ENCODE results near the gene PXK. TPM values are rescaled to one million over a fixed set of nuclear protein-coding genes. Genes with fewer than 3 reads are reported as not detected.

The PXK gene
- total RNA-seq, 2 experiments from 2014 or later: 31.5 to 33.4 TPM

- peaks cover 6% of the 10 kb centered on the region for H3K4me1 Mint-ChIP-seq (ENCODE audit: low read depth)
- DNase-seq: no peak
- ChIA-PET POLR2A (no interaction called here), CTCF (interaction anchor here (0.8 to 1.7 kb wide), 8 partner anchors 9 to 106 kb away, joined by 3 to 10 read pairs (median 4); partner anchors contain the start of genes HTD2 and RPP14)
- no peak overlapping the region for H3K27ac Mint-ChIP-seq
- peaks cover 31% of the 10 kb centered on the region for H3K36me3 Mint-ChIP-seq (ENCODE audit: low read depth)
- no peaks in the 10 kb centered on the region for H3K9me3 Mint-ChIP-seq (ENCODE audit: insufficient read depth)
- no peaks in the 10 kb centered on the region for H3K27me3 Mint-ChIP-seq (ENCODE audit: low read depth)
- no peak overlapping the region for H3K4me3 Mint-ChIP-seq
- no peak for ATAC-seq
Observed at GRCh38 chr3:58411851-58412830, 79.4 kb downstream of the PXK start.

GRCh38 chr3:58414538-58415197 lies 82.0 kb downstream of the PXK start:
- ATAC-seq: peak; percentile 78
- H3K27me3 Mint-ChIP-seq (ENCODE audit: low read depth): no peaks in the 10 kb centered on the region
- H3K27ac Mint-ChIP-seq: no peak overlapping the region
- ChIA-PET CTCF (interaction anchor here (0.7 to 5.4 kb wide), 19 partner anchors 10 to 117 kb away, joined by 3 to 43 read pairs (median 8); partner anchors contain the start of genes HTD2, KCTD6, PDHB and PXK), POLR2A (no interaction called here)
- H3K36me3 Mint-ChIP-seq (ENCODE audit: low read depth): peaks cover 15% of the 10 kb centered on the region
- H3K9me3 Mint-ChIP-seq (ENCODE audit: insufficient read depth): no peaks in the 10 kb centered on the region
- H3K4me3 Mint-ChIP-seq: no peak overlapping the region
- H3K4me1 Mint-ChIP-seq (ENCODE audit: low read depth): peaks cover 6% of the 10 kb centered on the region
- DNase-seq: peak; percentile 69

- Mint-ChIP-seq H3K27ac (no peak overlapping the region), H3K36me3 (ENCODE audit: low read depth) (peaks cover 10% of the 10 kb centered on the region), H3K27me3 (ENCODE audit: low read depth) (no peaks in the 10 kb centered on the region), H3K9me3 (ENCODE audit: insufficient read depth) (no peaks in the 10 kb centered on the region), H3K4me3 (no peak overlapping the region), H3K4me1 (ENCODE audit: low read depth) (peaks cover 10% of the 10 kb centered on the region)
- ChIA-PET CTCF (interaction anchor here (1.1 to 5.4 kb wide), 11 partner anchors 9 to 115 kb away, joined by 4 to 43 read pairs (median 14); partner anchors contain the start of genes HTD2, PXK and RPP14), POLR2A (no interaction called here)
- DNase-seq: no peak
- no peak for ATAC-seq
Observed at GRCh38 chr3:58416191-58416590, 83.5 kb downstream of the PXK start.

- Mint-ChIP-seq H3K9me3 (ENCODE audit: insufficient read depth) (no peaks in the 10 kb centered on the region), H3K4me3 (no peak overlapping the region), H3K27ac (no peak overlapping the region), H3K27me3 (ENCODE audit: low read depth) (no peaks in the 10 kb centered on the region), H3K4me1 (ENCODE audit: low read depth) (peaks cover 15% of the 10 kb centered on the region), H3K36me3 (ENCODE audit: low read depth) (peaks cover 14% of the 10 kb centered on the region)
- no peak for DNase-seq
- POLR2A ChIA-PET: no interaction called here
- ATAC-seq: no peak
- CTCF ChIA-PET: interaction anchor here (0.7 to 5.4 kb wide), 7 partner anchors 8 to 115 kb away, joined by 3 to 43 read pairs (median 16); partner anchors contain the start of genes HTD2, PXK and RPP14
Observed at GRCh38 chr3:58417075-58417474, 84.4 kb downstream of the PXK start.

GRCh38 chr3:58418227-58418626 lies 85.5 kb downstream of the PXK start:
- H3K27ac Mint-ChIP-seq: no peak overlapping the region
- H3K36me3 Mint-ChIP-seq (ENCODE audit: low read depth): peaks cover 17% of the 10 kb centered on the region
- ChIA-PET POLR2A (no interaction called here), CTCF (interaction anchor here (1.1 to 5.4 kb wide), 3 partner anchors 85 to 111 kb away, joined by 3 to 43 read pairs (median 3); partner anchors contain the start of genes HTD2 and RPP14)
- DNase-seq (no peak), ATAC-seq (no peak)
- peaks cover 15% of the 10 kb centered on the region for H3K4me1 Mint-ChIP-seq (ENCODE audit: low read depth)
- no peaks in the 10 kb centered on the region for H3K9me3 Mint-ChIP-seq (ENCODE audit: insufficient read depth)
- no peaks in the 10 kb centered on the region for H3K27me3 Mint-ChIP-seq (ENCODE audit: low read depth)
- H3K4me3 Mint-ChIP-seq: no peak overlapping the region

- ATAC-seq: no peak
- POLR2A ChIA-PET: no interaction called here
Observed at GRCh38 chr3:58419780-58420507, 87.3 kb downstream of the PXK start.

GRCh38 chr3:58421004-58421403 lies 88.3 kb downstream of the PXK start:
- ChIA-PET CTCF (interaction anchor here (0.8 to 1.5 kb wide), 4 partner anchors 12 to 115 kb away, joined by 3 to 6 read pairs (median 3); partner anchors contain the start of genes HTD2, PDHB and RPP14), POLR2A (no interaction called here)
- no peaks in the 10 kb centered on the region for H3K27me3 Mint-ChIP-seq (ENCODE audit: low read depth)
- ATAC-seq (peak; percentile 30), DNase-seq (no peak)
- H3K4me1 Mint-ChIP-seq (ENCODE audit: low read depth): peaks cover 9% of the 10 kb centered on the region
- no peak overlapping the region for H3K4me3 Mint-ChIP-seq
- H3K27ac Mint-ChIP-seq: no peak overlapping the region
- H3K9me3 Mint-ChIP-seq (ENCODE audit: insufficient read depth): no peaks in the 10 kb centered on the region
- H3K36me3 Mint-ChIP-seq (ENCODE audit: low read depth): peaks cover 27% of the 10 kb centered on the region

More at GRCh38 chr3:58419780-58420507, 87.3 kb downstream of the PXK start:
- Mint-ChIP-seq H3K4me3 (no peak overlapping the region), H3K27me3 (ENCODE audit: low read depth) (no peaks in the 10 kb centered on the region), H3K27ac (no peak overlapping the region), H3K9me3 (ENCODE audit: insufficient read depth) (no peaks in the 10 kb centered on the region), H3K36me3 (ENCODE audit: low read depth) (peaks cover 25% of the 10 kb centered on the region), H3K4me1 (ENCODE audit: low read depth) (peaks cover 9% of the 10 kb centered on the region)
- CTCF ChIA-PET: interaction anchor here (0.6 to 5.4 kb wide), 7 partner anchors 13 to 114 kb away, joined by 3 to 43 read pairs (median 3); partner anchors contain the start of genes HTD2, PDHB and RPP14
- no peak for DNase-seq

- Mint-ChIP-seq H3K27me3 (ENCODE audit: low read depth) (no peaks in the 10 kb centered on the region), H3K4me1 (ENCODE audit: low read depth) (peaks cover 9% of the 10 kb centered on the region), H3K36me3 (ENCODE audit: low read depth) (peaks cover 30% of the 10 kb centered on the region), H3K4me3 (no peak overlapping the region), H3K27ac (no peak overlapping the region), H3K9me3 (ENCODE audit: insufficient read depth) (no peaks in the 10 kb centered on the region)
- ChIA-PET POLR2A (no interaction called here), CTCF (no interaction called here)
- DNase-seq (no peak), ATAC-seq (no peak)
Observed at GRCh38 chr3:58422756-58423325, 90.1 kb downstream of the PXK start.

GRCh38 chr3:58424613-58425012 lies 91.9 kb downstream of the PXK start:
- ChIA-PET POLR2A (no interaction called here), CTCF (interaction anchor here (1.0 to 2.3 kb wide), 4 partner anchors 9 to 118 kb away, joined by 3 to 16 read pairs (median 6); partner anchors contain the start of genes HTD2 and RPP14)
- H3K9me3 Mint-ChIP-seq (ENCODE audit: insufficient read depth): no peaks in the 10 kb centered on the region
- H3K36me3 Mint-ChIP-seq (ENCODE audit: low read depth): peaks cover 45% of the 10 kb centered on the region
- no peaks in the 10 kb centered on the region for H3K27me3 Mint-ChIP-seq (ENCODE audit: low read depth)
- DNase-seq: no peak
- H3K27ac Mint-ChIP-seq: no peak overlapping the region
- no peak overlapping the region for H3K4me3 Mint-ChIP-seq
- no peak for ATAC-seq
- H3K4me1 Mint-ChIP-seq (ENCODE audit: low read depth): peaks cover 9% of the 10 kb centered on the region

GRCh38 chr3:58425782-58426181 lies 93.1 kb downstream of the PXK start:
- POLR2A ChIA-PET: interaction anchor here (0.9 kb wide), 1 partner anchor 8 kb away, joined by 3 read pairs; no protein-coding TSS in a partner anchor
- peaks cover 8% of the 10 kb centered on the region for H3K4me1 Mint-ChIP-seq (ENCODE audit: low read depth)
- DNase-seq (no peak), ATAC-seq (no peak)
- H3K27me3 Mint-ChIP-seq (ENCODE audit: low read depth): no peaks in the 10 kb centered on the region
- CTCF ChIA-PET: interaction anchor here (1.3 to 2.3 kb wide), 3 partner anchors 10 to 120 kb away, joined by 3 to 16 read pairs (median 7); partner anchors contain the start of genes HTD2 and RPP14
- peaks cover 51% of the 10 kb centered on the region for H3K36me3 Mint-ChIP-seq (ENCODE audit: low read depth)
- H3K27ac Mint-ChIP-seq: no peak overlapping the region
- H3K9me3 Mint-ChIP-seq (ENCODE audit: insufficient read depth): no peaks in the 10 kb centered on the region
- no peak overlapping the region for H3K4me3 Mint-ChIP-seq

Measured in activated CD8-positive, alpha-beta T cell treated with anti-CD3 and anti-CD28 coated beads, Interleukin-2, amount 10 ng/mL, durations not matched to agents 7 days and 5 days (primary cell).